Liver (tissue), 9 donors: Measurements from ENCODE around the gene SYNGR1. TPM values are rescaled to one million over a fixed set of nuclear protein-coding genes. Genes with fewer than 3 reads are reported as not detected.
A peak's percentile ranks its signal among the peaks of the same experiment; 100 is the strongest.

Source experiments
- DNase-seq: peaks from one replicate; pipeline ENCODE4 v3.0.0-alpha.2; 2017; ENCODE audit warnings: low spot score
- H3K27ac ChIP-seq, 2 donors: one replicate each; pipeline ENCODE4 v1.7.0; 2013; ENCODE audit warnings: inconsistent platforms in 2 of 2, low read length in 2 of 2, control low read depth in 1 of 2, low read depth in 1 of 2, mild to moderate bottlenecking in 1 of 2
- H3K27me3 ChIP-seq, 4 donors: one replicate each; pipeline versions ENCODE4 v1.6.1 to v1.7.0; 2013; ENCODE audit warnings: low read length in 3 of 4, inconsistent platforms in 1 of 4, mild to moderate bottlenecking in 1 of 4, moderate library complexity in 1 of 4; ENCODE audit not compliant: control insufficient read depth in 4 of 4, insufficient read depth in 4 of 4
- H3K36me3 ChIP-seq, 4 donors: one replicate each; pipeline versions ENCODE4 v1.6.1 to v1.7.0; 2013; ENCODE audit warnings: low read length in 3 of 4, mild to moderate bottlenecking in 3 of 4, low read depth in 1 of 4, moderate library complexity in 1 of 4; ENCODE audit not compliant: control insufficient read depth in 4 of 4, insufficient read depth in 3 of 4
- H3K4me1 ChIP-seq, 4 donors: one replicate each; pipeline versions ENCODE4 v1.6.1 to v1.7.0; 2013; ENCODE audit warnings: low read length in 3 of 4, mild to moderate bottlenecking in 3 of 4, moderate library complexity in 1 of 4; ENCODE audit not compliant: control insufficient read depth in 4 of 4, insufficient read depth in 4 of 4
- H3K4me3 ChIP-seq, 3 donors: one replicate each; pipeline versions ENCODE4 v1.6.1 to v1.7.0; 2013; ENCODE audit warnings: low read length in 3 of 3, control low read depth in 1 of 3, low read depth in 1 of 3, mild to moderate bottlenecking in 1 of 3
- H3K9ac ChIP-seq, 2 donors: one replicate each; pipeline ENCODE4 v1.7.0; 2013; ENCODE audit warnings: low read length in 2 of 2, mild to moderate bottlenecking in 2 of 2, moderate library complexity in 2 of 2, control low read depth in 1 of 2, low read depth in 1 of 2
- H3K9me3 ChIP-seq, 4 donors: one replicate each; pipeline versions ENCODE4 v1.6.1 to v1.7.0; 2013; ENCODE audit warnings: low read length in 3 of 4; ENCODE audit not compliant: control insufficient read depth in 4 of 4
- ATF3 ChIP-seq: IDR thresholded peaks from 2 replicates; pipeline ENCODE4 v1.6.1; 2016; ENCODE audit warnings: antibody characterized with exemption
- CTCF ChIP-seq: fragments of 150-350 bp; IDR thresholded peaks from 2 replicates; pipeline ENCODE4 v1.5.1; 2017; ENCODE audit warnings: improper control_type of control experiment, low read depth, low read length; ENCODE audit not compliant: missing input control
- EGR1 ChIP-seq, 2 donors: IDR thresholded peaks; 2 replicates each; pipeline ENCODE4 v1.6.1; 2016 to 2018; ENCODE audit warnings: antibody characterized with exemption in 2 of 2, low read depth in 2 of 2
- FOXA1 ChIP-seq: IDR thresholded peaks from 2 replicates; pipeline ENCODE4 v1.6.1; 2016; ENCODE audit warnings: antibody characterized with exemption
- FOXA2 ChIP-seq: IDR thresholded peaks from 2 replicates; pipeline ENCODE4 v1.6.1; 2016; ENCODE audit warnings: antibody characterized with exemption
- GABPA ChIP-seq, 2 donors: IDR thresholded peaks in 1 of 2; conservative IDR thresholded peaks in 1 of 2; 2 replicates each; pipeline ENCODE4 v1.6.1; 2016; ENCODE audit warnings: antibody characterized with exemption in 2 of 2, mild to moderate bottlenecking in 1 of 2, moderate library complexity in 1 of 2
- HNF4A ChIP-seq, 2 donors: conservative IDR thresholded peaks; 2 replicates each; pipeline ENCODE4 v1.6.1; 2016; ENCODE audit warnings: antibody characterized with exemption in 2 of 2, mild to moderate bottlenecking in 2 of 2
- HNF4G ChIP-seq: IDR thresholded peaks from 2 replicates; pipeline ENCODE4 v1.6.1; 2016; ENCODE audit warnings: antibody characterized with exemption
- JUND ChIP-seq, 2 donors: IDR thresholded peaks; 2 replicates each; pipeline ENCODE4 v1.6.1; 2016; ENCODE audit warnings: antibody characterized with exemption in 2 of 2
- MAX ChIP-seq: IDR thresholded peaks from 2 replicates; pipeline ENCODE4 v1.6.1; 2016; ENCODE audit warnings: antibody characterized with exemption
- NR2F2 ChIP-seq: IDR thresholded peaks from 2 replicates; pipeline ENCODE4 v1.6.1; 2016; ENCODE audit warnings: antibody characterized with exemption
- RAD21 ChIP-seq, 2 donors: IDR thresholded peaks; 2 replicates each; pipeline ENCODE4 v1.6.1; 2016; ENCODE audit warnings: antibody characterized with exemption in 2 of 2, mild to moderate bottlenecking in 2 of 2
- REST ChIP-seq: IDR thresholded peaks from 2 replicates; pipeline ENCODE4 v1.6.1; 2016; ENCODE audit warnings: antibody characterized with exemption, mild to moderate bottlenecking
- RXRA ChIP-seq, 2 donors: IDR thresholded peaks; 2 replicates each; pipeline ENCODE4 v1.6.1; 2017 to 2018; ENCODE audit warnings: antibody characterized with exemption in 2 of 2, mild to moderate bottlenecking in 1 of 2
- SP1 ChIP-seq: IDR thresholded peaks from 2 replicates; pipeline ENCODE4 v1.6.1; 2018; ENCODE audit warnings: antibody characterized with exemption, mild to moderate bottlenecking
- TAF1 ChIP-seq: conservative IDR thresholded peaks from 2 replicates; pipeline ENCODE4 v1.6.1; 2016; ENCODE audit warnings: antibody characterized with exemption, mild to moderate bottlenecking
- YY1 ChIP-seq: IDR thresholded peaks from 2 replicates; pipeline ENCODE4 v1.6.1; 2016; ENCODE audit warnings: antibody characterized with exemption, mild to moderate bottlenecking
- ZBTB33 ChIP-seq: IDR thresholded peaks from 2 replicates; pipeline ENCODE4 v1.6.1; 2016; ENCODE audit warnings: antibody characterized with exemption
- WGBS: extraction: QIAGEN DNeasy Blood & Tissue Kit; methylation state at CpG from one replicate; pipeline ENCODE4 v1.1.7; 2013; 5-methylcytosine and 5-hydroxymethylcytosine counted together
- polyA plus RNA-seq, 2 donors: library from polyadenylated mRNA; stranded (reverse) in 1 of 2; unstranded in 1 of 2; fragments of 200-250 nt in 1 of 2; fragments of >200 nt in 1 of 2; fragmentation: Nextera tagmentation in 1 of 2; extraction: Ambion mirVana in 1 of 2; gene quantifications; one replicate each; pipeline versions ENCODE4 v1.2.1 to v1.2.3, GENCODE V29; 2013 to 2015
- total RNA-seq, 2 donors: library from RNA; depleted of rRNA; stranded (reverse); fragments of >200 nt; gene quantifications; one replicate each; pipeline ENCODE4 v1.2.3, GENCODE V29; 2014
- donor health status: healthy.
- donor health status: healthy.
- donor health status: healthy.
- donor health status: healthy.
- donor health status: healthy.

Gene SYNGR1
- total and polyA plus RNA-seq, 4 donors: 1.8 to 21.9 (median 5.2) TPM

- WGBS: 48% methylated on average over 13 of the region's 13 CpGs
- no peak overlapping the region for H3K4me3 ChIP-seq
Observed at GRCh38 chr22:39315389-39315788, 34.4 kb upstream of the SYNGR1 start.

GRCh38 chr22:39316440-39317083, 33.2 kb upstream of the SYNGR1 start:
- Histone ChIP-seq H3K27me3 (no peaks in the 10 kb centered on the region), H3K27ac (peak overlapping the region; percentile 15 to 40), H3K4me3 (peak overlapping the region in 2 of 3 donors; percentile 2 to 77), H3K36me3 (peaks cover 35 to 55% (median 42%) of the 10 kb centered on the region in 4 donors), H3K4me1 (peaks cover 4 to 63% (median 50%) of the 10 kb centered on the region in 4 donors), H3K9me3 (no peaks in the 10 kb centered on the region), H3K9ac (no peak overlapping the region)
- peak in 1 of 2 donors; percentile 20 for TF ChIP-seq RXRA (IDR thresholded peaks at IDR 0.05)
- TF ChIP-seq HNF4A (conservative IDR thresholded peaks at IDR 0.05): no peak
- no peak for TF ChIP-seq EGR1 (IDR thresholded peaks at IDR 0.05; ENCODE audit: low read depth in 2 of 2)
- no peak for TF ChIP-seq HNF4G
- peak; percentile 34 for TF ChIP-seq SP1
- TF ChIP-seq GABPA (IDR thresholded peaks at IDR 0.05 in 1 of 2, conservative IDR thresholded peaks at IDR 0.05 in 1 of 2): no peak
- TF ChIP-seq TAF1: no peak
- TF ChIP-seq CTCF: peak; percentile 76
- peak; percentile 95 for TF ChIP-seq JUND (IDR thresholded peaks at IDR 0.05)
- no peak for TF ChIP-seq MAX
- TF ChIP-seq REST: no peak
- peak; percentile 29 for TF ChIP-seq NR2F2
- TF ChIP-seq RAD21 (IDR thresholded peaks at IDR 0.05): peak; percentile 85
- no peak for TF ChIP-seq FOXA2
- TF ChIP-seq FOXA1: no peak
- peak; percentile 29 for TF ChIP-seq YY1
- no peak for TF ChIP-seq ZBTB33
- TF ChIP-seq ATF3: peak; percentile 86
- peak; percentile 69 for DNase-seq
- 36% methylated on average over 17 of the region's 17 CpGs for WGBS

More at GRCh38 chr22:39315389-39315788, 34.4 kb upstream of the SYNGR1 start:
- peak overlapping the region in 1 of 2 donors; percentile 42 for H3K27ac ChIP-seq
- TF ChIP-seq RXRA (IDR thresholded peaks at IDR 0.05) (peak in 1 of 2 donors; percentile 25), NR2F2 (peak; percentile 10), ATF3 (no peak)
- peaks cover 4 to 63% (median 50%) of the 10 kb centered on the region in 4 donors for H3K4me1 ChIP-seq
- DNase-seq: no peak
- H3K9ac ChIP-seq: no peak overlapping the region
- no peaks in the 10 kb centered on the region for H3K9me3 ChIP-seq
- H3K36me3 ChIP-seq: peaks cover 35 to 56% (median 42%) of the 10 kb centered on the region in 4 donors
- H3K27me3 ChIP-seq: no peaks in the 10 kb centered on the region
